Naive thymus-derived CD4-positive, alpha-beta T cell (primary cell): ENCODE measurements around the gene KCNC4. TPM values are rescaled to one million over a fixed set of nuclear protein-coding genes. Genes with fewer than 3 reads are reported as not detected.
A peak's percentile ranks its signal among the peaks of the same experiment; 100 is the strongest.

Experiments
- ATAC-seq: fragments of 150-1000 bp; cut with Tn5 transposase; 2 replicates; pipeline ENCODE4 v1.10.0; 2021; ENCODE audit warnings: mild to moderate bottlenecking, moderate library complexity
- CTCF ChIA-PET: fragments of 350-600 bp; sonication (Branson Sonifier 250); formaldehyde crosslinking; loops from one replicate; lab custom pipeline; 2021; ENCODE audit warnings: antibody characterized with exemption; lab: Charles Lee
- POLR2A ChIA-PET: fragments of 350-600 bp; sonication (Branson Sonifier 250); formaldehyde crosslinking; loops from one replicate; lab custom pipeline; 2021; ENCODE audit warnings: antibody characterized with exemption, inconsistent platforms; lab: Charles Lee
- DNase-seq, 9 donors: peaks; one replicate each; pipeline versions ENCODE4 v3.0.0 to v3.0.0-alpha.2; 2020 to 2022; ENCODE audit warnings: mixed read lengths in 1 of 9
- H3K27ac ChIP-seq: one replicate; pipeline ENCODE4 v1.7.0; 2013; ENCODE audit warnings: mild to moderate bottlenecking, low read depth, low read length, moderate library complexity
- H3K27me3 ChIP-seq, 2 donors: one replicate each; pipeline ENCODE4 v1.7.0; 2013; ENCODE audit warnings: low read length in 2 of 2, mild to moderate bottlenecking in 2 of 2, moderate library complexity in 2 of 2; ENCODE audit not compliant: control insufficient read depth in 2 of 2, insufficient read depth in 2 of 2
- H3K36me3 ChIP-seq, 3 experiments: 1 replicate in 2 of 3; 2 replicates in 1 of 3; pipeline ENCODE4 v1.7.0; 2013; ENCODE audit warnings: low read length in 3 of 3, mild to moderate bottlenecking in 3 of 3, moderate library complexity in 1 of 3; ENCODE audit not compliant: insufficient read depth in 3 of 3, control insufficient read depth in 2 of 3
- H3K4me1 ChIP-seq, 2 donors: one replicate each; pipeline ENCODE4 v1.7.0; 2013; ENCODE audit warnings: low read length in 2 of 2, mild to moderate bottlenecking in 2 of 2, moderate library complexity in 1 of 2; ENCODE audit not compliant: control insufficient read depth in 2 of 2, insufficient read depth in 2 of 2
- H3K4me3 ChIP-seq: 2 replicates; pipeline ENCODE4 v1.7.0; 2013; ENCODE audit warnings: mild to moderate bottlenecking, low read length
- H3K9me3 ChIP-seq, 3 experiments: 1 replicate in 2 of 3; 2 replicates in 1 of 3; pipeline ENCODE4 v1.7.0; 2013; ENCODE audit warnings: low read length in 3 of 3; ENCODE audit not compliant: control insufficient read depth in 2 of 3
- H3K27ac Mint-ChIP-seq, 9 donors: one replicate each; pipeline ENCODE4 v1.8.0; 2020 to 2022; ENCODE audit warnings: mixed read lengths in 9 of 9, mild to moderate bottlenecking in 8 of 9, moderate library complexity in 5 of 9, inconsistent platforms in 2 of 9
- H3K27me3 Mint-ChIP-seq, 5 donors: one replicate each; pipeline ENCODE4 v1.8.0; 2021 to 2022; ENCODE audit warnings: mixed read lengths in 5 of 5, mild to moderate bottlenecking in 1 of 5
- H3K36me3 Mint-ChIP-seq, 5 donors: one replicate each; pipeline ENCODE4 v1.8.0; 2020 to 2022; ENCODE audit warnings: mixed read lengths in 5 of 5, mild to moderate bottlenecking in 3 of 5, inconsistent platforms in 1 of 5
- H3K4me1 Mint-ChIP-seq, 7 donors: one replicate each; pipeline ENCODE4 v1.8.0; 2020 to 2022; ENCODE audit warnings: mixed read lengths in 7 of 7, mild to moderate bottlenecking in 3 of 7, inconsistent platforms in 1 of 7
- H3K4me3 Mint-ChIP-seq, 10 donors: one replicate each; pipeline ENCODE4 v1.8.0; 2020 to 2022; ENCODE audit warnings: mild to moderate bottlenecking in 10 of 10, mixed read lengths in 10 of 10, moderate library complexity in 6 of 10, inconsistent platforms in 2 of 10
- H3K9me3 Mint-ChIP-seq, 11 donors: one replicate each; pipeline ENCODE4 v1.8.0; 2020 to 2022; ENCODE audit warnings: mixed read lengths in 11 of 11, mild to moderate bottlenecking in 4 of 11, inconsistent platforms in 1 of 11, moderate library complexity in 1 of 11
- intact Hi-C, 2 donors: fragments of 100-400 bp; cut with micrococcal nuclease; formaldehyde crosslinking; loops; one replicate each; pipeline ENCODE4 v1.15.1; 2023
- polyA plus RNA-seq, 2 donors: library from polyadenylated mRNA; unstranded; fragments of 300-500 nt; fragmentation: Illumina TruSeq; gene quantifications; one replicate each; pipeline ENCODE4 v1.2.3, GENCODE V29; 2021
- total RNA-seq, 6 experiments: library from RNA in 5 of 6; stranded (reverse) in 5 of 6; gene quantifications; 1 replicate in 5 of 6; 2 replicates in 1 of 6; pipeline ENCODE4 v1.2.3 and lab custom pipeline; 2021 to 2026

KCNC4 gene
- total and polyA plus RNA-seq, 7 experiments from 2014 or later = 1.6 to 18.2 (median 10.1) TPM

- intact Hi-C loops = no loop called here
- ChIA-PET CTCF (no interaction called here), POLR2A (interaction anchor here (0.6 kb wide), 1 partner anchor 125 kb away, joined by 3 read pairs; no protein-coding TSS in a partner anchor)
- Histone ChIP-seq H3K36me3 (no peaks in the 10 kb centered on the region), H3K4me1 (no peaks in the 10 kb centered on the region), H3K4me3 (no peak overlapping the region), H3K27me3 (no peaks in the 10 kb centered on the region), H3K9me3 (no peaks in the 10 kb centered on the region), H3K27ac (no peak overlapping the region)
- DNase-seq (no peak), ATAC-seq (no peak)
- Mint-ChIP-seq H3K4me1 (no peaks in the 10 kb centered on the region), H3K4me3 (no peak overlapping the region), H3K27me3 (peaks cover 0 to 28% (median 11%) of the 10 kb centered on the region in 5 donors), H3K36me3 (no peaks in the 10 kb centered on the region), H3K9me3 (no peaks in the 10 kb centered on the region), H3K27ac (no peak overlapping the region)
These were observed 22.8 kb upstream of the KCNC4 start for GRCh38 chr1:110187139-110187890.

GRCh38 chr1:110188035-110188618 lies 22.0 kb upstream of the KCNC4 start:
- Mint-ChIP-seq H3K4me3 (no peak overlapping the region), H3K36me3 (no peaks in the 10 kb centered on the region), H3K27ac (no peak overlapping the region), H3K4me1 (no peaks in the 10 kb centered on the region), H3K27me3 (peaks cover 0 to 28% (median 11%) of the 10 kb centered on the region in 5 donors), H3K9me3 (no peaks in the 10 kb centered on the region)
- ChIA-PET CTCF (no interaction called here), POLR2A (no interaction called here)
- Histone ChIP-seq H3K36me3 (no peaks in the 10 kb centered on the region), H3K27ac (no peak overlapping the region), H3K27me3 (no peaks in the 10 kb centered on the region), H3K4me3 (no peak overlapping the region), H3K4me1 (no peaks in the 10 kb centered on the region), H3K9me3 (no peaks in the 10 kb centered on the region)
- intact Hi-C loops = no loop called here
- DNase-seq (no peak), ATAC-seq (no peak)

- Histone ChIP-seq H3K36me3 (no peaks in the 10 kb centered on the region), H3K27ac (no peak overlapping the region), H3K27me3 (no peaks in the 10 kb centered on the region), H3K4me3 (no peak overlapping the region), H3K4me1 (no peaks in the 10 kb centered on the region), H3K9me3 (no peaks in the 10 kb centered on the region)
- DNase-seq (no peak), ATAC-seq (no peak)
- Mint-ChIP-seq H3K4me1 (no peaks in the 10 kb centered on the region), H3K27me3 (peaks cover 0 to 28% (median 11%) of the 10 kb centered on the region in 5 donors), H3K27ac (peak overlapping the region in 2 of 9 donors; percentile 12 to 31), H3K9me3 (no peaks in the 10 kb centered on the region), H3K4me3 (no peak overlapping the region), H3K36me3 (no peaks in the 10 kb centered on the region)
- CTCF ChIA-PET = no interaction called here
- POLR2A ChIA-PET = no interaction called here
- intact Hi-C loops = no loop called here
These were observed 20.9 kb upstream of the KCNC4 start for GRCh38 chr1:110189181-110189580.

DNA sequence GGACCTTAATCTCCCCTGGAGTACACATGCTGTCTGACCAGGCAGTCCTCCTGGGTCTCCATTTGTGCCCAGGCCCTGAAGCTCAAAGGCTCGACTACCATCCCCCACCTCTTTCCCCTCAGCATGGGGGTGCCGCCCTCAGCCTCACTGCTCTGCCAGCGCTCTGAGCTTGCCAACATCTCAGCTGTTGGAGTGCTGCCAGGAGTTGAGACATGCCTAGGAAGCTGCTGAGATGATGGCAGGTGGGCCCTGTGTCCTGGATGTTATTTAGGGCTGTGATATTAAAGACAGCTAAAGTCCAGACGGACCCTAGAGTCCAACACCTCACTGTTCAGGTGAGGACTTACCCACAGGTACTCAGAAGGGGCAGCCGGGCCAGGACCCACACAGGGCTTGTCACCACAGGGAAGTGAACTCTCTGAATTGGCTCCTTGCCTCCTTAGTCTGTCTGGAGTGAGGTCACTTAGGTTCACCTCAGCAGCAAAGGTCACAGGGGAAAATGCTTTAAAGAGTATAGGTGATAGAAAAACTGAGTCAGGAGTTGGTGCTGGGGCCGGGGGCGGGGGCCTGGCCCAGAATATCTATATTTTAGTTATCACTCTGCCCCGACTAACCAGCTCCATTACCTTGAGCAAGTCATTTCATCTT lies 19.7 kb upstream of the KCNC4 start:
- no peaks in the 10 kb centered on the region for H3K36me3 ChIP-seq
- no peak overlapping the region for H3K4me3 ChIP-seq
- ATAC-seq = no peak
- Mint-ChIP-seq H3K4me1 (no peaks in the 10 kb centered on the region), H3K27me3 (peaks cover 0 to 22% (median 11%) of the 10 kb centered on the region in 5 donors), H3K9me3 (no peaks in the 10 kb centered on the region), H3K36me3 (no peaks in the 10 kb centered on the region), H3K27ac (no peak overlapping the region), H3K4me3 (no peak overlapping the region)
- no peaks in the 10 kb centered on the region for H3K9me3 ChIP-seq
- ChIA-PET CTCF (no interaction called here), POLR2A (no interaction called here)
- H3K4me1 ChIP-seq = no peaks in the 10 kb centered on the region
- H3K27me3 ChIP-seq = no peaks in the 10 kb centered on the region
- no peak for DNase-seq
- intact Hi-C loops = no loop called here
- no peak overlapping the region for H3K27ac ChIP-seq

GRCh38 chr1:110192541-110192940 lies 17.6 kb upstream of the KCNC4 start:
- Mint-ChIP-seq H3K27me3 (peaks cover 0 to 15% (median 11%) of the 10 kb centered on the region in 5 donors), H3K9me3 (no peaks in the 10 kb centered on the region), H3K4me3 (no peak overlapping the region), H3K27ac (no peak overlapping the region), H3K4me1 (peaks cover 0 to 6% (median 0%) of the 10 kb centered on the region in 7 donors), H3K36me3 (no peaks in the 10 kb centered on the region)
- intact Hi-C loops = no loop called here
- ChIA-PET POLR2A (no interaction called here), CTCF (interaction anchor here (1.3 kb wide), 1 partner anchor 10 kb away, joined by 4 read pairs; no protein-coding TSS in a partner anchor)
- Histone ChIP-seq H3K36me3 (no peaks in the 10 kb centered on the region), H3K4me3 (no peak overlapping the region), H3K9me3 (no peaks in the 10 kb centered on the region), H3K27me3 (no peaks in the 10 kb centered on the region), H3K27ac (no peak overlapping the region), H3K4me1 (no peaks in the 10 kb centered on the region)
- no peak for ATAC-seq
- DNase-seq = no peak

- no peaks in the 10 kb centered on the region for H3K36me3 Mint-ChIP-seq
- H3K4me3 ChIP-seq = no peak overlapping the region
- intact Hi-C loops = loop anchor here in 1 of 2 donors (5.0 kb wide), 1 partner anchor 422 kb away; no protein-coding TSS in a partner anchor
- no peaks in the 10 kb centered on the region for H3K9me3 Mint-ChIP-seq
- H3K27ac ChIP-seq = no peak overlapping the region
- H3K27me3 Mint-ChIP-seq = no peaks in the 10 kb centered on the region
- no peaks in the 10 kb centered on the region for H3K27me3 ChIP-seq
- no peak for DNase-seq
- H3K4me3 Mint-ChIP-seq = no peak overlapping the region
- H3K4me1 Mint-ChIP-seq = peaks cover 0 to 6% (median 0%) of the 10 kb centered on the region in 7 donors
- H3K4me1 ChIP-seq = no peaks in the 10 kb centered on the region
- no peaks in the 10 kb centered on the region for H3K9me3 ChIP-seq
- H3K36me3 ChIP-seq = no peaks in the 10 kb centered on the region
- POLR2A ChIA-PET = no interaction called here
- H3K27ac Mint-ChIP-seq = no peak overlapping the region
- CTCF ChIA-PET = no interaction called here
- ATAC-seq = no peak
These were observed 14.9 kb upstream of the KCNC4 start for GRCh38 chr1:110195196-110195595.
